Lower leg skin (tissue), 4 donors: ENCODE data around the gene TK2. TPM values are rescaled to one million over a fixed set of nuclear protein-coding genes. Genes with fewer than 3 reads are reported as not detected.
A peak's percentile ranks its signal among the peaks of the same experiment; 100 is the strongest.

Source experiments
- DNase-seq, 2 donors: peaks; one replicate each; pipeline ENCODE4 v3.0.0-alpha.2; 2019; ENCODE audit warnings: low spot score in 2 of 2
- H3K4me3 ChIP-seq: fragments of 200-600 bp; sonication (generic); 2 replicates; pipeline ENCODE4 v1.5.1; 2017; ENCODE audit warnings: mild to moderate bottlenecking, low read depth; ENCODE audit not compliant: poor library complexity, severe bottlenecking
- POLR2A ChIP-seq, 2 donors: fragments of 450-650 bp; IDR thresholded peaks; one replicate each; pipeline ENCODE4 v1.6.1; 2016 to 2017; ENCODE audit warnings: antibody characterized with exemption in 2 of 2, mild to moderate bottlenecking in 1 of 2, moderate library complexity in 1 of 2
- WGBS, 2 donors: methylation state at CpG; one replicate each; pipeline ENCODE4 v1.1.5; 2018; 5-methylcytosine and 5-hydroxymethylcytosine counted together
- intact Hi-C: fragments of 100-400 bp; cut with DNase I; formaldehyde crosslinking; loops from one replicate; pipeline ENCODE4 v1.15.0; 2023; ENCODE audit warnings: low total_unique reads
- total RNA-seq, 4 donors: library from RNA; depleted of rRNA; stranded (reverse); fragments of >200 nt; gene quantifications; one replicate each; pipeline ENCODE4 v1.1.0, GENCODE V29; 2016
- TF ChIP-seq, protein P1 (sequence below), 3 donors: fragments of 450-650 bp; IDR thresholded peaks; one replicate each; pipeline ENCODE4 v1.5.1; 2016; ENCODE audit warnings: antibody characterized with exemption in 3 of 3, mild to moderate bottlenecking in 3 of 3, moderate library complexity in 2 of 3

The TK2 gene
- total RNA-seq, 4 donors from 2014 or later: 15.3 to 28.3 (median 22.6) TPM

- no peak overlapping the region for H3K4me3 ChIP-seq
- DNase-seq: peak in 1 of 2 donors; percentile 5
- WGBS, 2 donors: 21 to 42% methylated on average over 1 of the region's 1 CpG
- TF ChIP-seq, protein P1, sequence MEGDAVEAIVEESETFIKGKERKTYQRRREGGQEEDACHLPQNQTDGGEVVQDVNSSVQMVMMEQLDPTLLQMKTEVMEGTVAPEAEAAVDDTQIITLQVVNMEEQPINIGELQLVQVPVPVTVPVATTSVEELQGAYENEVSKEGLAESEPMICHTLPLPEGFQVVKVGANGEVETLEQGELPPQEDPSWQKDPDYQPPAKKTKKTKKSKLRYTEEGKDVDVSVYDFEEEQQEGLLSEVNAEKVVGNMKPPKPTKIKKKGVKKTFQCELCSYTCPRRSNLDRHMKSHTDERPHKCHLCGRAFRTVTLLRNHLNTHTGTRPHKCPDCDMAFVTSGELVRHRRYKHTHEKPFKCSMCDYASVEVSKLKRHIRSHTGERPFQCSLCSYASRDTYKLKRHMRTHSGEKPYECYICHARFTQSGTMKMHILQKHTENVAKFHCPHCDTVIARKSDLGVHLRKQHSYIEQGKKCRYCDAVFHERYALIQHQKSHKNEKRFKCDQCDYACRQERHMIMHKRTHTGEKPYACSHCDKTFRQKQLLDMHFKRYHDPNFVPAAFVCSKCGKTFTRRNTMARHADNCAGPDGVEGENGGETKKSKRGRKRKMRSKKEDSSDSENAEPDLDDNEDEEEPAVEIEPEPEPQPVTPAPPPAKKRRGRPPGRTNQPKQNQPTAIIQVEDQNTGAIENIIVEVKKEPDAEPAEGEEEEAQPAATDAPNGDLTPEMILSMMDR (IDR thresholded peaks at IDR 0.05): no peak
- TF ChIP-seq POLR2A (IDR thresholded peaks at IDR 0.05): no peak
- intact Hi-C loops: no loop called here
These were observed 87.0 kb downstream of the TK2 start for GRCh38 chr16:66462912-66463311.

DNA sequence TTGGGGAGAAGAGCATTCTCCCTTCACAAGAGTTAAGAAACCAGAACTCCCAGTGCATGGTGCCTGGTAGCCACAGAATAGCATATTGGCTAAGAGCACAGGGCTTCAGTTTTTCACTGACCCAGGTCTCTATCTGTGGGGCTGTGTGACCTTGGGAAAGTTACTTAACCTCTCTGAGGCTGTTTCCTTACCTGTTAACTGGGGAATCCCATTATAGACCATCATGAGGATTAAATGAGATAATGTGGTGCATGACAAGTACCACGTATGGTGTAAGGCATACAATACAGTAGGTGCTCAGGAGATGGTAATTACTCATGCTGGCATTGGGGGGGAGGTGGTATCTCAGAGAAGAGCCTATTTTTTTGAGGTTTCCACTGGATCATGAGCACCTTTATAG, 89.2 kb downstream of the TK2 start:
- peak in 1 of 2 donors; percentile 7 for DNase-seq
- intact Hi-C loops: no loop called here
- H3K4me3 ChIP-seq: no peak overlapping the region
- TF ChIP-seq POLR2A (IDR thresholded peaks at IDR 0.05): no peak
- TF ChIP-seq, protein P1 (IDR thresholded peaks at IDR 0.05): no peak
- WGBS, 2 donors: 96 to 97% methylated on average over 1 of the region's 1 CpG

GRCh38 chr16:66459878-66460277, 90.0 kb downstream of the TK2 start:
- 37 to 47% methylated on average over 5 of the region's 5 CpGs for WGBS, 2 donors
- H3K4me3 ChIP-seq: no peak overlapping the region
- intact Hi-C loops: no loop called here
- TF ChIP-seq POLR2A (IDR thresholded peaks at IDR 0.05): no peak
- TF ChIP-seq, protein P1 (IDR thresholded peaks at IDR 0.05): no peak
- DNase-seq: peak in 1 of 2 donors; percentile 72

DNA sequence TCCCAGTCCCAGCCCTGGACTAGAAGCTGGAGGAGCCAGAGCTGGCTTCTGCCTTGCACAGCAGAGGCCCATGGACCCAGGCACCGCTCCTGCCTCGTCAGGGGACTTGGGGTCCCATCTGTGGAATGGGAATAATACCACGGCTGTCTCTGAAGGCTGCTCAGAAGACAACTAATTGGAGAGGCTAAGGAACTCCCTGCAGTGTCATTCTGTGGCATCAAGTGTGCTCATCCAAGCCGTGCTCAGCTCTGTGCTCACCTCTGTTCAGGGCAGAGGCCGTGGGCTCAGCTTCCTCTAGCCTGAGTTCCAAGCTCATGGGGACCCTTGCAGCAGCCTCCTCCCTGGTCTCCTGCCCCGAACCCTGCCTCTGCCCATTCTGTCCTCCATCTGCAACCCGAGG, 91.1 kb downstream of the TK2 start:
- WGBS, 2 donors: 77% methylated on average over 6 to 7 of the region's 7 CpGs
- peak in 1 of 2 donors; percentile 60 for DNase-seq
- TF ChIP-seq, protein P1 (IDR thresholded peaks at IDR 0.05): no peak
- no peak for TF ChIP-seq POLR2A (IDR thresholded peaks at IDR 0.05)
- H3K4me3 ChIP-seq: no peak overlapping the region
- intact Hi-C loops: no loop called here

DNA sequence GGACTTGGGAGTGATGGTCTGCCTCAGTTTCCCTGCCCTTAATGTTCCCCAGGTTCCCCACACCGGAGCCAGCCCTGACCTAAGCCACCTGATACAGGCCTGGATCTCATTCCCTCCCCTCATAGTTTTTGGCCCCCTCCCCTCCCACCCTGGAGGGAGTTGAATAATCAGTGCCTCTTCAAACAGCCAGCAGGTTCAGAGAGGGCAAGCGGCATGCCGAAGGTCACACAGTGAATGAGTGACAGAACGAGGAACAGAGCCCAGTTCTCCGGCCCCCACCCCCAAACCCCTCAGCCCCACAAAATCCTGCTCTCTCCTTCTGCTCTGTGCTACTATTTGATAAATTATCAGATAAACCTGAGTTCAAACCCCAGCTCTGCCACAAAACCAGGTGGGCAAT, 91.6 kb downstream of the TK2 start:
- H3K4me3 ChIP-seq: no peak overlapping the region
- DNase-seq: peak in 1 of 2 donors; percentile 15
- TF ChIP-seq POLR2A (IDR thresholded peaks at IDR 0.05): no peak
- TF ChIP-seq, protein P1 (IDR thresholded peaks at IDR 0.05): no peak
- intact Hi-C loops: no loop called here
- WGBS, 2 donors: 91 to 94% methylated on average over 5 of the region's 5 CpGs

Other genes with a start within 250 kb of the TK2 start
- 10 to 100 TPM; 10.2 to 28.3 (median 14.0) TPM for gene CDH5, start 183.4 kb downstream of the TK2 start, total RNA-seq
- 1 to 10 TPM in 2 of 4 donors, under 1 TPM in 1, not detected in 1; 0.72 to 3.9 (median 2.9) TPM for gene BEAN1, start 122.8 kb downstream of the TK2 start, total RNA-seq
- 10 to 100 TPM; 10.2 to 24.8 (median 17.5) TPM for gene CKLF, start 2.5 kb upstream of the TK2 start, total RNA-seq
- gene CMTM1, start 16.3 kb upstream of the TK2 start, total RNA-seq: 1 to 10 TPM in 2 of 4 donors, under 1 TPM in 1, not detected in 1; 0.39 to 2.1 (median 1.9) TPM
- under 1 TPM in 1 of 4 donors, not detected in 3; 0.26 TPM for gene CMTM2, start 29.3 kb upstream of the TK2 start, total RNA-seq
- 10 to 100 TPM in 2 of 4 donors, 1 to 10 TPM in 2; 7.9 to 15.9 (median 10.0) TPM for gene CMTM3, start 54.6 kb upstream of the TK2 start, total RNA-seq
- 10 to 100 TPM; 11.1 to 30.2 (median 22.5) TPM for gene CMTM4, start 146.6 kb upstream of the TK2 start, total RNA-seq
- gene DYNC1LI2, start 201.5 kb upstream of the TK2 start, total RNA-seq: 100 to 1,000 TPM in 2 of 4 donors, 10 to 100 TPM in 2; 59.3 to 194 (median 111) TPM